Heart left ventricle (tissue), 16 donors: ENCODE results near the gene SLC8B1. TPM values are rescaled to one million over a fixed set of nuclear protein-coding genes. Genes with fewer than 3 reads are reported as not detected.

Experiments
- ATAC-seq, 4 donors: fragments of 200-7000 bp; cut with Tn5 transposase; one replicate each; pipeline ENCODE4 v1.9.1; 2020 to 2022; ENCODE audit warnings: moderate library complexity in 4 of 4, mild to moderate bottlenecking in 3 of 4, moderate number of reproducible peaks in 1 of 4
- DNase-seq, 5 donors: peaks; one replicate each; pipeline ENCODE4 v3.0.0-alpha.2; 2020
- H3K27ac ChIP-seq, 12 donors: fragments of 200-600 bp; sonication (generic) in 4 of 12; one replicate each; pipeline versions ENCODE4 v1.5.0 to v1.8.0; 2016 to 2022; ENCODE audit warnings: mild to moderate bottlenecking in 2 of 12
- H3K27me3 ChIP-seq, 9 donors: fragments of 200-600 bp; sonication (generic) in 2 of 9; one replicate each; pipeline versions ENCODE4 v1.5.1 to v1.8.0; 2016 to 2022; ENCODE audit warnings: mild to moderate bottlenecking in 3 of 9
- H3K36me3 ChIP-seq, 9 donors: fragments of 200-600 bp; sonication (generic) in 2 of 9; one replicate each; pipeline versions ENCODE4 v1.5.0 to v1.8.0; 2018 to 2022; ENCODE audit warnings: mild to moderate bottlenecking in 2 of 9
- H3K4me1 ChIP-seq, 12 donors: fragments of 200-600 bp; sonication (generic) in 4 of 12; one replicate each; pipeline versions ENCODE4 v1.5.0 to v1.8.0; 2016 to 2022; ENCODE audit warnings: mild to moderate bottlenecking in 3 of 12
- H3K4me3 ChIP-seq, 12 donors: fragments of 200-600 bp; sonication (generic) in 4 of 12; one replicate each; pipeline versions ENCODE4 v1.5.0 to v1.8.0; 2017 to 2022; ENCODE audit warnings: mild to moderate bottlenecking in 9 of 12, moderate library complexity in 4 of 12
- H3K9me3 ChIP-seq, 12 donors: fragments of 200-600 bp; sonication (generic) in 4 of 12; one replicate each; pipeline versions ENCODE4 v1.5.0 to v1.8.0; 2016 to 2022; ENCODE audit warnings: mild to moderate bottlenecking in 1 of 12
- POLR2A ChIP-seq, 2 donors: fragments of 450-650 bp; IDR thresholded peaks; one replicate each; pipeline ENCODE4 v1.6.1; 2017; ENCODE audit warnings: antibody characterized with exemption in 2 of 2, mild to moderate bottlenecking in 2 of 2, moderate library complexity in 2 of 2
- WGBS, 4 donors: extraction: QIAGEN DNeasy Blood & Tissue Kit in 2 of 4; methylation state at CpG; one replicate each; pipeline versions ENCODE4 v1.1.5 to v1.1.7; 2013 to 2018; 5-methylcytosine and 5-hydroxymethylcytosine counted together
- intact Hi-C, 10 donors: fragments of 100-400 bp; cut with DNase I; formaldehyde crosslinking; loops; one replicate each; pipeline versions ENCODE4 v1.11.1 to v1.14.2; 2022
- polyA plus RNA-seq, 2 donors: library from polyadenylated mRNA; stranded (reverse); fragments of 200-250 nt; gene quantifications; one replicate each; pipeline ENCODE4 v1.2.3, GENCODE V29; 2013
- total RNA-seq, 9 donors: library from RNA; depleted of rRNA in 2 of 9; stranded (reverse); fragments of >200 nt in 2 of 9; fragmentation: NEBNext Ultra II Directional in 3 of 9; extraction: Animal tissue kit (Norgen Biotek cat#: 25700) in 3 of 9; gene quantifications; one replicate each; pipeline versions ENCODE4 v1.1.0 to v1.2.4, GENCODE V29; 2016 to 2023
- TF ChIP-seq, protein P1 (sequence below), 12 donors: fragments of 200-600 bp; sonication (generic) in 4 of 12; IDR thresholded peaks; one replicate each; pipeline versions ENCODE4 v1.5.0 to v1.8.0; 2018 to 2022; ENCODE audit warnings: antibody characterized with exemption in 12 of 12, mild to moderate bottlenecking in 5 of 12
- donor health status: ischemic (EF 13 %, LVEDD 7.1; RV severe dilation, severe dysfunction).
- donor health status: healthy with polysubstance abuse.
- donor health status: DM: no; HTN: yes; CAD: no.
- donor health status: DM: no; HTN: no; CAD: no.
- donor health status: ischemic (EF 25% LVEDD 6.9; RV normal size, moderate dysfunction).
- donor health status: ischemic (EF 25% LVEDD 5.7; RV mildly dilated, moderate dysfunction).
- donor health status: healthy.
- donor health status: DM: yes; HTN: yes; CAD: no.
- donor health status: ischemic (EF 35%, LVEDD 5.7; RV mildly dilated, moderate dysfunction).
- donor health status: nonischemic (EF 11% LVEDD 7.7; RV severe dilation, severe dysfunction).
- donor health status: DM: yes; HTN: yes; CAD: no.
- donor health status: PGD.
- donor health status: ischemic (EF 29% LVEDD 5.4; RV normal size, mild dysfunction).
- donor health status: nonischemic (EF 23%, LVEDD 6.1; RV moderate dilation, normal function).

SLC8B1 gene
- total and polyA plus RNA-seq, 11 donors, result 8.8 to 33.2 (median 11.1) TPM

- peak in 1 of 4 donors; percentile 1 for ATAC-seq
- TF ChIP-seq POLR2A (IDR thresholded peaks at IDR 0.05), result no peak
- TF ChIP-seq, protein P1, sequence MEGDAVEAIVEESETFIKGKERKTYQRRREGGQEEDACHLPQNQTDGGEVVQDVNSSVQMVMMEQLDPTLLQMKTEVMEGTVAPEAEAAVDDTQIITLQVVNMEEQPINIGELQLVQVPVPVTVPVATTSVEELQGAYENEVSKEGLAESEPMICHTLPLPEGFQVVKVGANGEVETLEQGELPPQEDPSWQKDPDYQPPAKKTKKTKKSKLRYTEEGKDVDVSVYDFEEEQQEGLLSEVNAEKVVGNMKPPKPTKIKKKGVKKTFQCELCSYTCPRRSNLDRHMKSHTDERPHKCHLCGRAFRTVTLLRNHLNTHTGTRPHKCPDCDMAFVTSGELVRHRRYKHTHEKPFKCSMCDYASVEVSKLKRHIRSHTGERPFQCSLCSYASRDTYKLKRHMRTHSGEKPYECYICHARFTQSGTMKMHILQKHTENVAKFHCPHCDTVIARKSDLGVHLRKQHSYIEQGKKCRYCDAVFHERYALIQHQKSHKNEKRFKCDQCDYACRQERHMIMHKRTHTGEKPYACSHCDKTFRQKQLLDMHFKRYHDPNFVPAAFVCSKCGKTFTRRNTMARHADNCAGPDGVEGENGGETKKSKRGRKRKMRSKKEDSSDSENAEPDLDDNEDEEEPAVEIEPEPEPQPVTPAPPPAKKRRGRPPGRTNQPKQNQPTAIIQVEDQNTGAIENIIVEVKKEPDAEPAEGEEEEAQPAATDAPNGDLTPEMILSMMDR (IDR thresholded peaks at IDR 0.05), result no peak
- intact Hi-C loops, result loop anchor here in 4 of 10 donors (5.0 to 10.0 kb wide), 4 partner anchors 66 to 103 kb away; partner anchors contain the start of gene TPCN1 (in 1 of the 4)
Measured at GRCh38 chr12:113297621-113298471, 37.1 kb downstream of the SLC8B1 start.

DNA sequence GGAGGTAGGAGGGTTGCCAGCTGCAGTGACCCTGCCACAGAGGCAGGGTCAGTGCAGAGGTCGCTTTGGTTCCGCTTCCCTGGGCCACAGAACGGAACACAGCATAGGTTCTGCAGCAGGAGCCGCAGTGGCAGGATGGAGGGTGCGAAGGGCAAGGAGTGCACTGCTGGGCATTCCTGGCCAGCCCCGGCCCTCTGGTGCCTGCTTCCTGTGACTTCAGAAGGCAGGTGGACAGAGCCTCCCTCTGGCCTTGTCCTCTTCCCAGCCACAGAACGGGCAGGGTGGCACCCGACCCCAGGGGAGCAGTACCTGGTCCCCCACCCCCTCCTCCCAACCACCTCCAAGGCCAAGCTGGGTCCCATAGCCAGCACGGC lies 37.7 kb downstream of the SLC8B1 start:
- H3K4me1 ChIP-seq, result peaks cover 0 to 60% (median 31%) of the 10 kb centered on the region in 12 donors
- intact Hi-C loops, result loop anchor here in 4 of 10 donors (5.0 to 10.0 kb wide), 4 partner anchors 65 to 102 kb away; partner anchors contain the start of gene TPCN1 (in 1 of the 4)

More at GRCh38 chr12:113297621-113298471, 37.1 kb downstream of the SLC8B1 start:
- Histone ChIP-seq H3K4me3 (no peak overlapping the region), H3K9me3 (no peaks in the 10 kb centered on the region), H3K4me1 (peaks cover 0 to 60% (median 31%) of the 10 kb centered on the region in 12 donors), H3K27me3 (no peaks in the 10 kb centered on the region), H3K36me3 (peaks cover 0 to 71% (median 60%) of the 10 kb centered on the region in 9 donors), H3K27ac (peak overlapping the region; percentile 77 to 91 (median 84))
- DNase-seq, result peak in 1 of 5 donors; percentile 61
- 79 to 87% (median 81%) methylated on average over 11 to 13 of the region's 13 CpGs for WGBS, 4 donors

GRCh38 chr12:113296557-113297213 lies 38.2 kb downstream of the SLC8B1 start:
- no peaks in the 10 kb centered on the region for H3K27me3 ChIP-seq
- 64 to 76% (median 71%) methylated on average over 19 to 23 of the region's 23 CpGs for WGBS, 4 donors
- TF ChIP-seq POLR2A (IDR thresholded peaks at IDR 0.05), result no peak
- TF ChIP-seq, protein P1 (IDR thresholded peaks at IDR 0.05), result no peak
- intact Hi-C loops, result loop anchor here in 4 of 10 donors (5.0 to 10.0 kb wide), 4 partner anchors 64 to 102 kb away; partner anchors contain the start of gene TPCN1 (in 1 of the 4)
- no peaks in the 10 kb centered on the region for H3K9me3 ChIP-seq
- ATAC-seq, result peak in 2 of 4 donors; percentile 1 to 3
- H3K4me1 ChIP-seq, result peaks cover 0 to 60% (median 31%) of the 10 kb centered on the region in 12 donors
- DNase-seq, result no peak
- peak overlapping the region in 11 of 12 donors; percentile 22 to 89 (median 79) for H3K27ac ChIP-seq
- peaks cover 0 to 74% (median 62%) of the 10 kb centered on the region in 9 donors for H3K36me3 ChIP-seq
- no peak overlapping the region for H3K4me3 ChIP-seq

More for the DNA sequence above, 37.7 kb downstream of the SLC8B1 start:
- Histone ChIP-seq H3K27ac (peak overlapping the region in 10 of 12 donors; percentile 22 to 89 (median 82)), H3K9me3 (no peaks in the 10 kb centered on the region), H3K36me3 (peaks cover 0 to 72% (median 62%) of the 10 kb centered on the region in 9 donors), H3K4me3 (no peak overlapping the region), H3K27me3 (no peaks in the 10 kb centered on the region)
- no peak for DNase-seq
- ATAC-seq, result peak in 1 of 4 donors; percentile 2
- no peak for TF ChIP-seq POLR2A (IDR thresholded peaks at IDR 0.05)
- 70 to 85% (median 80%) methylated on average over 7 to 9 of the region's 9 CpGs for WGBS, 4 donors

- H3K27ac ChIP-seq, result peak overlapping the region in 9 of 12 donors; percentile 23 to 89 (median 85)
- TF ChIP-seq, protein P1 (IDR thresholded peaks at IDR 0.05), result no peak
- TF ChIP-seq POLR2A (IDR thresholded peaks at IDR 0.05), result no peak
- DNase-seq, result no peak
Measured at GRCh38 chr12:113295886-113296556, 38.9 kb downstream of the SLC8B1 start.

More at GRCh38 chr12:113295886-113296556, 38.9 kb downstream of the SLC8B1 start:
- Histone ChIP-seq H3K27me3 (no peaks in the 10 kb centered on the region), H3K36me3 (peaks cover 0 to 81% (median 66%) of the 10 kb centered on the region in 9 donors), H3K4me1 (peaks cover 0 to 60% (median 31%) of the 10 kb centered on the region in 12 donors), H3K4me3 (no peak overlapping the region), H3K9me3 (no peaks in the 10 kb centered on the region)
- intact Hi-C loops, result loop anchor here in 4 of 10 donors (5.0 to 10.0 kb wide), 4 partner anchors 64 to 101 kb away; partner anchors contain the start of gene TPCN1 (in 1 of the 4)
- ATAC-seq, result no peak
- WGBS, 4 donors, result 88 to 91% (median 90%) methylated on average over 20 to 24 of the region's 24 CpGs
